Measurements from ENCODE around the gene ALG6.

ALG6 gene

DNA sequence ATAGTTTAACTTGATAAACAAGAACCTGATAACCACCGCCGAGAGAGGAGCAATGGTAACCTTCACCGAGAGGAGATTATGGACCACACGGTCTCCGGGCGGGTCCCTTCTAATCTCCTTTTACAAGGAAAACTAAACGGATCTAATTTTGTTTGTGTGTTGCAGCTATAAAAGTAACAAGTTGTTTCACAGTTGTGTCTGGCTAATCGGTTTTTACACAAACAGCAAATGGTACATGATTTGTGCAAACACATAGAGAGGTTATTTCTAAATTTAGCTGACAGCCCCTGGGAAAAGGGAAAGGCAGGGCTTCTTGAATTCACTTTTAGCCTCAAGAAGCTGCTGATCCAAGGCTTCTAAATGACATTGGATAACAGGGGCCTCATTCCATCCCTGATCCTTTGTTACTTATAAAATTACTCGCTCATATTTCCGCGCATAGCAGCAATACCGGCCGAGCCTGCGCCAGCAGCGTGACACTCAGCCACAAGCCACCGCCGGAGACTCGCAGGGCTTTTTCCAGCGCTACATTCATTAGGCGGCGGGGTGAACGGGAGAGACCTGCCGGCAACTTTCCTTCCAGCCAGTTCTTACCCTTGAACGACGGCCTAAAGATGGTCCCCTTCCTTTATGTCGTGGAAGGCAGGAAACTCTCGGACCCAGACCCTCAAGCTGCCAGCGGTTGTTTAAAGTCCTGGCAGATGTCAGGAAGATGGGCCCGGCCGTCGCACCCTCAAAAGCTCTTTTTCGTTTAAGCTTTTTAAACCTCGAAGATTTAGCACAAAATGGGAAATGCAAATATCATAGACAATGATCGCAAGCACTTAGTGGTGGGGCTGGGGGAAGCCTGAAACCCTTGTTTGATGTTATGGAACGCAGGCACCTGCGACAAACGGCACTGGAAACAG, 40.7 kb upstream of the ALG6 start:
- no peak overlapping the region for H3K27ac ChIP-seq
- TF ChIP-seq, protein P1, sequence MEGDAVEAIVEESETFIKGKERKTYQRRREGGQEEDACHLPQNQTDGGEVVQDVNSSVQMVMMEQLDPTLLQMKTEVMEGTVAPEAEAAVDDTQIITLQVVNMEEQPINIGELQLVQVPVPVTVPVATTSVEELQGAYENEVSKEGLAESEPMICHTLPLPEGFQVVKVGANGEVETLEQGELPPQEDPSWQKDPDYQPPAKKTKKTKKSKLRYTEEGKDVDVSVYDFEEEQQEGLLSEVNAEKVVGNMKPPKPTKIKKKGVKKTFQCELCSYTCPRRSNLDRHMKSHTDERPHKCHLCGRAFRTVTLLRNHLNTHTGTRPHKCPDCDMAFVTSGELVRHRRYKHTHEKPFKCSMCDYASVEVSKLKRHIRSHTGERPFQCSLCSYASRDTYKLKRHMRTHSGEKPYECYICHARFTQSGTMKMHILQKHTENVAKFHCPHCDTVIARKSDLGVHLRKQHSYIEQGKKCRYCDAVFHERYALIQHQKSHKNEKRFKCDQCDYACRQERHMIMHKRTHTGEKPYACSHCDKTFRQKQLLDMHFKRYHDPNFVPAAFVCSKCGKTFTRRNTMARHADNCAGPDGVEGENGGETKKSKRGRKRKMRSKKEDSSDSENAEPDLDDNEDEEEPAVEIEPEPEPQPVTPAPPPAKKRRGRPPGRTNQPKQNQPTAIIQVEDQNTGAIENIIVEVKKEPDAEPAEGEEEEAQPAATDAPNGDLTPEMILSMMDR (IDR thresholded peaks at IDR 0.05) = no peak
- DNase-seq = no peak
- intact Hi-C loops (cut with DNase I; ENCODE audit: low total_unique reads) = no loop called here
- no peak overlapping the region for H3K4me3 ChIP-seq
- no peaks in the 10 kb centered on the region for H3K36me3 ChIP-seq
- H3K9me3 ChIP-seq = no peaks in the 10 kb centered on the region
- H3K27me3 ChIP-seq = peaks cover 17 to 96% of the 10 kb centered on the region in 2 donors
- peaks cover 0 to 37% (median 25%) of the 10 kb centered on the region in 4 donors for H3K4me1 ChIP-seq

GRCh38 chr1:63327417-63328054, 39.9 kb upstream of the ALG6 start:
- H3K27me3 ChIP-seq = peaks cover 12 to 95% of the 10 kb centered on the region in 2 donors
- TF ChIP-seq, protein P1 (IDR thresholded peaks at IDR 0.05) = peak; percentile 36 to 49
- H3K9me3 ChIP-seq = no peaks in the 10 kb centered on the region
- no peak for DNase-seq
- H3K4me3 ChIP-seq = no peak overlapping the region
- no peaks in the 10 kb centered on the region for H3K36me3 ChIP-seq
- intact Hi-C loops (cut with DNase I; ENCODE audit: low total_unique reads) = no loop called here
- no peak overlapping the region for H3K27ac ChIP-seq
- H3K4me1 ChIP-seq = peaks cover 0 to 29% (median 18%) of the 10 kb centered on the region in 4 donors

DNA sequence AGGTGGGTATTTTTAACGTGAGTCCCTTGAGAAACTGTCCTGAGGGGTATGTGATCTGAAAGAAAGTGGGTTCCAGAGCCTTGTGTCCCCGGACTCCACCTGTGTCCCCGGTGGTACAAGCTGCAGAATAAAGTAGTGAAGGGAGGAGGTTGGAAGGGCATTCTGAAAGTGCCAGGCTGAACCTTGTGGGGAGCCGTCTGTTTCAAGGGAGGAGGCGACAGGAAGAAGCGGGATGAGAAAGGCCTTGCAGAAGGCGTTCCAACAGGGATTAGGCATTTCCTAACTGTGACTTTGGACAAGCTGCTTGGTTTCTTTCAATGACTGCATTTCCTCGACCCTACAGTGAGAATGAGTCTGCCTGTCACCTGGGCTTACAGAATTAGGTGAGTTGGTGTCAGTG, 39.3 kb upstream of the ALG6 start:
- H3K4me3 ChIP-seq = no peak overlapping the region
- no peaks in the 10 kb centered on the region for H3K36me3 ChIP-seq
- TF ChIP-seq, protein P1 (IDR thresholded peaks at IDR 0.05) = no peak
- no peak for DNase-seq
- no peaks in the 10 kb centered on the region for H3K9me3 ChIP-seq
- H3K27me3 ChIP-seq = peaks cover 6 to 95% of the 10 kb centered on the region in 2 donors
- intact Hi-C loops (cut with DNase I; ENCODE audit: low total_unique reads) = no loop called here
- no peak overlapping the region for H3K27ac ChIP-seq
- peaks cover 0 to 23% (median 12%) of the 10 kb centered on the region in 4 donors for H3K4me1 ChIP-seq

- Histone ChIP-seq H3K4me3 (no peak overlapping the region), H3K36me3 (no peaks in the 10 kb centered on the region), H3K4me1 (peaks cover 0 to 17% (median 9%) of the 10 kb centered on the region in 4 donors), H3K27ac (no peak overlapping the region), H3K9me3 (no peaks in the 10 kb centered on the region), H3K27me3 (peaks cover 5 to 95% of the 10 kb centered on the region in 2 donors)
- intact Hi-C loops (cut with DNase I; ENCODE audit: low total_unique reads) = no loop called here
- DNase-seq = no peak
- TF ChIP-seq, protein P1 (IDR thresholded peaks at IDR 0.05) = no peak
These were observed 38.6 kb upstream of the ALG6 start for GRCh38 chr1:63328781-63329180.

DNA sequence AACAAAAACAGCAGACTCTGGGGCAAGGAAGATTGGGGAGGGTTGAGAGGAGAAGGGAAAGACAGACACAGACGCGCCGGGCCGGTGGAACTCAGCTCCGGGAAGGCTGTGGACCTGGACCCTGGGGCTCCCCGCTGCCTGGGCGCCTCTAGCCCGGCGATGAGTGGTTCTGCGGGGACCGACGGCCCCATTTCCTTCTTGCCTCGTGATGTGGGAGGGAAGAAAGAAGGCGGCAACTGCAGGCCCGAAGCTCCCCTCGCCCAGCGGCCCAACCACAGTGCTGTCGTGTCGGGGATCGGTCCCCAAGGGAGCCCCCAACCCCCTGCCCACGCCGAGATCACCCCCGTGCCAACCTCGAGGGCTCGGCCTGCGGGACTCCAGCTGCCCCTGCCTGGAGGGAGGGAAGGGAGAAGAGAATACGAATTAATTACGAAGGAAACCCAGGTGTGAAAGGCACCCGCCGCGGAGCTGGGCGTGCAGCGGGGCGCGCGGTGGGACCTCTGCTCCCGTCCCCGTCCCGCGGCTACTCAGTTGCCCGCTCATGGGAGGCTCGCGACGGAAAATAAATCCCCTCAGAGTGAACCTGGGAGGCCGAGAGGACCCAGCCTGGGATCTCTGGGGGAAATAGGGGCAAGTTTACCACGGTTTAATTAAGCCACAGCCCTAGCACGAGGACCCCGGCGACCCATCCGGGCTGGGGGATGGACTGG, 37.7 kb upstream of the ALG6 start:
- H3K27ac ChIP-seq = no peak overlapping the region
- H3K27me3 ChIP-seq = peaks cover 5 to 87% of the 10 kb centered on the region in 2 donors

More for the DNA sequence above, 37.7 kb upstream of the ALG6 start:
- peaks cover 0 to 8% (median 2%) of the 10 kb centered on the region in 4 donors for H3K4me1 ChIP-seq
- no peaks in the 10 kb centered on the region for H3K36me3 ChIP-seq
- no peaks in the 10 kb centered on the region for H3K9me3 ChIP-seq
- DNase-seq = no peak
- intact Hi-C loops (cut with DNase I; ENCODE audit: low total_unique reads) = no loop called here
- TF ChIP-seq, protein P1 (IDR thresholded peaks at IDR 0.05) = no peak
- H3K4me3 ChIP-seq = no peak overlapping the region

Measured in tibial artery (tissue), 4 donors.